Middle frontal gyrus (tissue), 1 donor: ENCODE measurements around the gene CNKSR3.

ENCODE experiments used
- DNase-seq: peaks from one replicate; pipeline ENCODE4 v3.0.0-alpha.2; 2015; ENCODE audit warnings: low spot score; ENCODE audit errors: extremely low spot score

Gene CNKSR3

GRCh38 chr6:154458565-154459470, 51.7 kb downstream of the CNKSR3 start:
- DNase-seq: no peak

GRCh38 chr6:154457881-154458284, 52.6 kb downstream of the CNKSR3 start:
- DNase-seq: no peak

GRCh38 chr6:154457046-154457713, 53.3 kb downstream of the CNKSR3 start:
- no peak for DNase-seq

GRCh38 chr6:154453329-154453728, 57.2 kb downstream of the CNKSR3 start:
- DNase-seq: no peak

GRCh38 chr6:154450498-154450897, 60.0 kb downstream of the CNKSR3 start:
- DNase-seq: no peak

GRCh38 chr6:154448448-154449096, 61.9 kb downstream of the CNKSR3 start:
- no peak for DNase-seq

GRCh38 chr6:154447954-154448353, 62.5 kb downstream of the CNKSR3 start:
- DNase-seq: no peak

- no peak for DNase-seq
These were observed 63.5 kb downstream of the CNKSR3 start for GRCh38 chr6:154446984-154447383.

- no peak for DNase-seq
These were observed 65.1 kb downstream of the CNKSR3 start for GRCh38 chr6:154445417-154445816.

- no peak for DNase-seq
These were observed 68.5 kb downstream of the CNKSR3 start for GRCh38 chr6:154441995-154442310.

- no peak for DNase-seq
These were observed 70.0 kb downstream of the CNKSR3 start for GRCh38 chr6:154440422-154441043.

- no peak for DNase-seq
These were observed 70.5 kb downstream of the CNKSR3 start for GRCh38 chr6:154440022-154440421.

GRCh38 chr6:154438882-154439415, 71.5 kb downstream of the CNKSR3 start:
- DNase-seq: no peak

GRCh38 chr6:154435400-154435945, 75.0 kb downstream of the CNKSR3 start:
- no peak for DNase-seq

GRCh38 chr6:154434662-154435061, 75.8 kb downstream of the CNKSR3 start:
- no peak for DNase-seq

- no peak for DNase-seq
These were observed 76.8 kb downstream of the CNKSR3 start for GRCh38 chr6:154433477-154434241.

- no peak for DNase-seq
These were observed 77.7 kb downstream of the CNKSR3 start for GRCh38 chr6:154432533-154433476.

GRCh38 chr6:154430481-154430919, 80.0 kb downstream of the CNKSR3 start:
- no peak for DNase-seq

GRCh38 chr6:154429711-154430110, 80.8 kb downstream of the CNKSR3 start:
- DNase-seq: no peak
